RWPE1 (cell line): Measurements from ENCODE around the gene SFMBT2.

Experiments used
- CTCF ChIA-PET: fragments of 350-600 bp; sonication (Branson Sonifier 250); formaldehyde crosslinking; extraction: SDS; loops from one replicate; lab custom pipeline; 2021; lab: Yijun Ruan, JAX
- POLR2A ChIA-PET: fragments of 400-600 bp; formaldehyde crosslinking; extraction: SDS; loops from one replicate; lab custom pipeline; 2020; ENCODE audit warnings: antibody characterized with exemption; ENCODE audit not compliant: low non-redundant PET; lab: Yijun Ruan, JAX
- DNase-seq: peaks from one replicate; pipeline ENCODE4 v3.0.0; 2012; ENCODE audit warnings: low spot score
- H3K27ac ChIP-seq: fragments of 450-650 bp; 2 replicates; pipeline ENCODE4 v1.5.1; 2017
- CTCF ChIP-seq: fragments of 450-650 bp; conservative IDR thresholded peaks from 2 replicates; pipeline ENCODE4 v1.5.1; 2017; ENCODE audit warnings: low read depth, mild to moderate bottlenecking

SFMBT2 gene

GRCh38 chr10:7260912-7261311 lies 149.9 kb downstream of the SFMBT2 start:
- DNase-seq: no peak
- peak overlapping the region; percentile 82 for H3K27ac ChIP-seq
- ChIA-PET POLR2A (no interaction called here), CTCF (no interaction called here)
- TF ChIP-seq CTCF: no peak

GRCh38 chr10:7260412-7260900 lies 150.4 kb downstream of the SFMBT2 start:
- peak overlapping the region; percentile 82 for H3K27ac ChIP-seq
- ChIA-PET POLR2A (no interaction called here), CTCF (interaction anchor here (0.6 to 0.7 kb wide), 2 partner anchors 350 to 1074 kb away, joined by 4 to 5 read pairs; no protein-coding TSS in a partner anchor)
- peak; percentile 85 for DNase-seq
- TF ChIP-seq CTCF: peak; percentile 70

- CTCF ChIA-PET: no interaction called here
- H3K27ac ChIP-seq: peak overlapping the region; percentile 82
- POLR2A ChIA-PET: no interaction called here
- no peak for TF ChIP-seq CTCF
- no peak for DNase-seq
Measured at GRCh38 chr10:7258948-7259523, 151.8 kb downstream of the SFMBT2 start.

- ChIA-PET CTCF (no interaction called here), POLR2A (no interaction called here)
- H3K27ac ChIP-seq: no peak overlapping the region
- no peak for DNase-seq
- no peak for TF ChIP-seq CTCF
Measured at GRCh38 chr10:7255517-7255916, 155.3 kb downstream of the SFMBT2 start.

- no peak overlapping the region for H3K27ac ChIP-seq
- POLR2A ChIA-PET: no interaction called here
- no peak for DNase-seq
- no peak for TF ChIP-seq CTCF
- CTCF ChIA-PET: no interaction called here
Measured at GRCh38 chr10:7251696-7252465, 159.0 kb downstream of the SFMBT2 start.

- ChIA-PET POLR2A (no interaction called here), CTCF (no interaction called here)
- no peak for DNase-seq
- TF ChIP-seq CTCF: no peak
- H3K27ac ChIP-seq: no peak overlapping the region
Measured at GRCh38 chr10:7250236-7250635, 160.6 kb downstream of the SFMBT2 start.
